SK-N-SH (cell line): Measurements from ENCODE around the gene EFNA3. TPM values are rescaled to one million over a fixed set of nuclear protein-coding genes. Genes with fewer than 3 reads are reported as not detected.

Source experiments
- CTCF ChIA-PET: fragments of 300-600, 350-600 bp; formaldehyde crosslinking; extraction: SDS; loops from one replicate; lab custom pipeline; 2021; lab: Yijun Ruan, JAX
- POLR2A ChIA-PET: fragments of 350-600 bp; sonication (Branson Sonifier 250); formaldehyde crosslinking; extraction: SDS; loops from one replicate; lab custom pipeline; 2020; ENCODE audit warnings: antibody characterized with exemption, inconsistent platforms; lab: Yijun Ruan, JAX
- DNase-seq: peaks from one replicate; pipeline ENCODE4 v3.0.0; 2012
- H2AFZ ChIP-seq: fragments of 200-600 bp; sonication (generic); 2 replicates; pipeline ENCODE4 v1.8.1; 2016; ENCODE audit warnings: antibody characterized with exemption, mild to moderate bottlenecking, low read depth
- H3F3A ChIP-seq: fragments of 200-600 bp; sonication (generic); replicated peaks from 2 replicates; pipeline ENCODE3; 2016; ENCODE audit warnings: antibody characterized with exemption, mild to moderate bottlenecking; ENCODE audit not compliant: insufficient read depth
- H3K27ac ChIP-seq, 2 experiments: fragments of 200-500 bp in 1 of 2; fragments of 200-600 bp in 1 of 2; sonication (Bioruptor generic) in 1 of 2; sonication (generic), shearing (Covaris generic) in 1 of 2; 2 replicates each; pipeline versions ENCODE4 v1.5.1 to v1.6.1; 2014 to 2016; ENCODE audit warnings: low read depth in 2 of 2, inconsistent platforms in 1 of 2, low read length in 1 of 2, mild to moderate bottlenecking in 1 of 2, mixed read lengths in 1 of 2
- H3K27me3 ChIP-seq: fragments of 200-600 bp; sonication (generic), shearing (Covaris generic); 2 replicates; pipeline ENCODE4 v1.6.1; 2016; ENCODE audit warnings: mixed run types; ENCODE audit not compliant: insufficient read depth
- H3K36me3 ChIP-seq, 2 experiments: fragments of 200-500 bp in 1 of 2; fragments of 200-600 bp in 1 of 2; sonication (Bioruptor generic) in 1 of 2; sonication (generic) in 1 of 2; replicated peaks in 1 of 2; 2 replicates each; pipeline versions ENCODE3 to v1.5.1; 2014 to 2016; ENCODE audit warnings: low read length in 1 of 2, mild to moderate bottlenecking in 1 of 2; ENCODE audit not compliant: insufficient read depth in 2 of 2, control insufficient read depth in 1 of 2
- H3K4me1 ChIP-seq, 2 experiments: fragments of 200-500 bp in 1 of 2; fragments of 200-600 bp in 1 of 2; sonication (Bioruptor generic) in 1 of 2; sonication (generic), shearing (Covaris generic) in 1 of 2; 2 replicates each; pipeline versions ENCODE4 v1.5.1 to v1.6.1; 2014 to 2016; ENCODE audit warnings: low read depth in 1 of 2, low read length in 1 of 2, mixed run types in 1 of 2; ENCODE audit not compliant: insufficient read depth in 2 of 2, control insufficient read depth in 1 of 2
- H3K4me2 ChIP-seq: fragments of 200-600 bp; sonication (generic), shearing (Covaris generic); 2 replicates; pipeline ENCODE4 v1.6.1; 2017; ENCODE audit warnings: mixed run types
- H3K4me3 ChIP-seq, 2 experiments: fragments of 200-500 bp in 1 of 2; fragments of 200-600 bp in 1 of 2; sonication (Bioruptor generic) in 1 of 2; sonication (generic), shearing (Covaris generic) in 1 of 2; 2 replicates each; pipeline versions ENCODE4 v1.5.1 to v1.8.1; 2014 to 2016; ENCODE audit warnings: low read depth in 2 of 2, inconsistent platforms in 1 of 2, low read length in 1 of 2, mild to moderate bottlenecking in 1 of 2, mixed read lengths in 1 of 2, moderate library complexity in 1 of 2
- H3K79me2 ChIP-seq: fragments of 200-600 bp; sonication (generic); 2 replicates; pipeline ENCODE4 v1.8.1; 2017; ENCODE audit warnings: mild to moderate bottlenecking; ENCODE audit not compliant: insufficient read depth
- H3K9ac ChIP-seq: fragments of 200-600 bp; sonication (generic); 2 replicates; pipeline ENCODE4 v1.6.1; 2017; ENCODE audit warnings: mixed run types
- H3K9me2 ChIP-seq: fragments of 200-600 bp; sonication (generic); 2 replicates; pipeline ENCODE4 v1.6.1; 2017; ENCODE audit warnings: mixed run types
- H3K9me3 ChIP-seq: fragments of 200-600 bp; sonication (generic); 2 replicates; pipeline ENCODE4 v1.6.1; 2017; ENCODE audit warnings: mixed run types, mild to moderate bottlenecking, moderate library complexity
- H4K20me1 ChIP-seq: fragments of 200-600 bp; sonication (generic); 2 replicates; pipeline ENCODE4 v1.6.1; 2017; ENCODE audit warnings: mild to moderate bottlenecking, mixed run types; ENCODE audit not compliant: insufficient read depth
- CTCF ChIP-seq: fragments of 200-600 bp; sonication (generic); IDR thresholded peaks from 2 replicates; pipeline ENCODE4 v1.6.1; 2017; ENCODE audit warnings: antibody characterized with exemption, mild to moderate bottlenecking, moderate library complexity
- ELF1 ChIP-seq: IDR thresholded peaks from 2 replicates; pipeline ENCODE4 v1.4.0; 2012
- FOSL2 ChIP-seq: IDR thresholded peaks from 2 replicates; pipeline ENCODE4 v1.4.0; 2012; ENCODE audit warnings: low read depth, mild to moderate bottlenecking, moderate library complexity, borderline replicate concordance
- FOXJ3 ChIP-seq: sonication (generic); formaldehyde crosslinking; IDR thresholded peaks from 2 replicates; pipeline ENCODE4 v1.5.1; 2020; ENCODE audit warnings: mild to moderate bottlenecking, missing genetic modification reagents
- FOXM1 ChIP-seq: IDR thresholded peaks from 2 replicates; pipeline ENCODE4 v1.4.0; 2012; ENCODE audit warnings: low read depth, mild to moderate bottlenecking
- GABPA ChIP-seq: IDR thresholded peaks from 2 replicates; pipeline ENCODE4 v1.4.0; 2012; ENCODE audit warnings: low read depth, mild to moderate bottlenecking
- JUND ChIP-seq: IDR thresholded peaks from 2 replicates; pipeline ENCODE4 v1.4.0; 2012
- MEF2A ChIP-seq: IDR thresholded peaks from 2 replicates; pipeline ENCODE4 v1.4.0; 2012; ENCODE audit warnings: low read depth, borderline replicate concordance
- POLR2AphosphoS5 ChIP-seq: IDR thresholded peaks from 2 replicates; pipeline ENCODE4 v1.6.1; 2012; ENCODE audit warnings: low read depth, low read length
- RAD21 ChIP-seq: IDR thresholded peaks from 2 replicates; pipeline ENCODE4 v1.6.1; 2012; ENCODE audit warnings: mild to moderate bottlenecking, low read length
- RFX5 ChIP-seq: IDR thresholded peaks from 2 replicates; pipeline ENCODE4 v1.6.1; 2012; ENCODE audit warnings: mild to moderate bottlenecking, improper control_type of control experiment, low read length
- RXRA ChIP-seq: IDR thresholded peaks from 2 replicates; pipeline ENCODE4 v1.4.0; 2012; ENCODE audit warnings: low read depth, mild to moderate bottlenecking, borderline replicate concordance
- SIN3A ChIP-seq: IDR thresholded peaks from 2 replicates; pipeline ENCODE4 v1.6.1; 2012; ENCODE audit warnings: low read depth, mild to moderate bottlenecking, low read length, moderate library complexity, borderline replicate concordance
- SMC3 ChIP-seq: IDR thresholded peaks from 2 replicates; pipeline ENCODE4 v1.6.1; 2012; ENCODE audit warnings: low read depth, low read length, improper control_type of control experiment
- TEAD4 ChIP-seq: IDR thresholded peaks from 2 replicates; pipeline ENCODE4 v1.4.0; 2012; ENCODE audit warnings: mild to moderate bottlenecking, borderline replicate concordance; ENCODE audit not compliant: insufficient read depth
- USF1 ChIP-seq: IDR thresholded peaks from 2 replicates; pipeline ENCODE4 v1.4.0; 2012; ENCODE audit warnings: low read depth, borderline replicate concordance
- WGBS: methylation state at CpG from one replicate; pipeline ENCODE4 v1.1.6; 2017; ENCODE audit warnings: low lambda C conversion rate; 5-methylcytosine and 5-hydroxymethylcytosine counted together
- polyA plus RNA-seq, 3 experiments: library from polyadenylated mRNA; depleted of rRNA; stranded (reverse); fragments of >200 nt; gene quantifications; 2 replicates each; pipeline ENCODE4 v1.2.3, GENCODE V29; 2012
- TF ChIP-seq, protein P1 (sequence below): IDR thresholded peaks from 2 replicates; pipeline ENCODE4 v1.4.0; 2012; ENCODE audit warnings: low read depth, borderline replicate concordance

EFNA3 gene
- polyA plus RNA-seq, 1 of the 3 experiments (the other 2 are of a cell fraction), result 6.0 TPM

GRCh38 chr1:155037043-155037442 is 41.6 kb upstream of the EFNA3 start:
- TF ChIP-seq SMC3, result no peak
- TF ChIP-seq MEF2A, result no peak
- H3K36me3 ChIP-seq, result no peaks in the 10 kb centered on the region
- H3K4me1 ChIP-seq, result no peaks in the 10 kb centered on the region
- H3F3A ChIP-seq, result no peaks in the 10 kb centered on the region
- DNase-seq, result no peak
- no peak overlapping the region for H2AFZ ChIP-seq
- CTCF ChIA-PET, result interaction anchor here (26.0 kb wide), 1 partner anchor 30 kb away, joined by 573 read pairs; the partner anchor contains the start of genes EFNA3 and EFNA4
- H3K9ac ChIP-seq, result no peak overlapping the region
- H3K9me2 ChIP-seq, result no peaks in the 10 kb centered on the region
- no peaks in the 10 kb centered on the region for H3K27me3 ChIP-seq
- H3K27ac ChIP-seq, result no peak overlapping the region
- H3K9me3 ChIP-seq, result no peaks in the 10 kb centered on the region
- POLR2A ChIA-PET, result no interaction called here
- H3K4me2 ChIP-seq, result no peak overlapping the region
- no peaks in the 10 kb centered on the region for H4K20me1 ChIP-seq
- WGBS, result 81% methylated on average over 3 of the region's 3 CpGs
- H3K4me3 ChIP-seq, result no peak overlapping the region
- no peaks in the 10 kb centered on the region for H3K79me2 ChIP-seq

DNA sequence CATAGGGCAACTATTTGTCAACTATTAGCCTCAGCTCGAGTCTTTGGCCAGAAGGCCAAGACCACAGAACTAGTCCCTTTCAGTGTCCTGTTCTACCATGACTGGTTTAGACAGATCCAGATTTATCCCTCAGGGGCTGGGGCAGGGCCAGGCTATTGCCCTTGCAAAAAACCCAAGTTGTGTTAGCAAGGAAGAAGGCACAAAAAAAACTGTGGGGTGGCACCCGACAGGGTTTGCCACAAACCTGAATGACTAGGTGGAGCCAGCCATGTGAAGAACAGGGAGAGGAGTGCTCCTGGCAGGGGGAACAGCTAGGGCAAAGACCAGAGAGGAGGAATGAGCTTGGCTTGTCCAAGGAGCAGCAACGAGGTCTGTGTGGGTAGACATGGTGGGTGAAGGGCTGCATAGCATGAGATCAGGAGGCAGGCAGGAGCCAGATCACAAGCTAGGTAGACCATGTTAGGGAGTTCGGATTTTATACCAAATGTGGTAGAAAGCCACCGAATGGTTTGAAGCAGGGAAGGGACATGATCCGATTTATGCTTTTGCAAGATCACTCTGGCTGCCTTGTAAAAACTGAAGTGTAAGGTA is 40.7 kb upstream of the EFNA3 start:
- H3K9me2 ChIP-seq, result no peaks in the 10 kb centered on the region
- no peaks in the 10 kb centered on the region for H3K36me3 ChIP-seq
- no peak overlapping the region for H3K4me2 ChIP-seq
- no peaks in the 10 kb centered on the region for H3F3A ChIP-seq
- no peaks in the 10 kb centered on the region for H4K20me1 ChIP-seq
- 76% methylated on average over 6 of the region's 6 CpGs for WGBS
- H3K9me3 ChIP-seq, result no peaks in the 10 kb centered on the region
- CTCF ChIA-PET, result interaction anchor here (0.6 to 26.0 kb wide), 5 partner anchors 21 to 52 kb away, joined by 3 to 573 read pairs (median 3); partner anchors contain the start of genes EFNA3 and EFNA4
- DNase-seq, result no peak
- no peaks in the 10 kb centered on the region for H3K4me1 ChIP-seq
- H3K27me3 ChIP-seq, result no peaks in the 10 kb centered on the region
- H3K27ac ChIP-seq, result no peak overlapping the region
- no peak overlapping the region for H2AFZ ChIP-seq
- H3K79me2 ChIP-seq, result no peaks in the 10 kb centered on the region
- H3K9ac ChIP-seq, result no peak overlapping the region
- POLR2A ChIA-PET, result no interaction called here
- TF ChIP-seq JUND (no peak), RXRA (no peak), SMC3 (no peak), TEAD4 (no peak), RFX5 (no peak), POLR2AphosphoS5 (no peak), FOXM1 (no peak), RAD21 (no peak), ELF1 (no peak), SIN3A (no peak), CTCF (no peak), FOXJ3 (no peak), USF1 (no peak), GABPA (no peak), FOSL2 (no peak)
- TF ChIP-seq, protein P1, sequence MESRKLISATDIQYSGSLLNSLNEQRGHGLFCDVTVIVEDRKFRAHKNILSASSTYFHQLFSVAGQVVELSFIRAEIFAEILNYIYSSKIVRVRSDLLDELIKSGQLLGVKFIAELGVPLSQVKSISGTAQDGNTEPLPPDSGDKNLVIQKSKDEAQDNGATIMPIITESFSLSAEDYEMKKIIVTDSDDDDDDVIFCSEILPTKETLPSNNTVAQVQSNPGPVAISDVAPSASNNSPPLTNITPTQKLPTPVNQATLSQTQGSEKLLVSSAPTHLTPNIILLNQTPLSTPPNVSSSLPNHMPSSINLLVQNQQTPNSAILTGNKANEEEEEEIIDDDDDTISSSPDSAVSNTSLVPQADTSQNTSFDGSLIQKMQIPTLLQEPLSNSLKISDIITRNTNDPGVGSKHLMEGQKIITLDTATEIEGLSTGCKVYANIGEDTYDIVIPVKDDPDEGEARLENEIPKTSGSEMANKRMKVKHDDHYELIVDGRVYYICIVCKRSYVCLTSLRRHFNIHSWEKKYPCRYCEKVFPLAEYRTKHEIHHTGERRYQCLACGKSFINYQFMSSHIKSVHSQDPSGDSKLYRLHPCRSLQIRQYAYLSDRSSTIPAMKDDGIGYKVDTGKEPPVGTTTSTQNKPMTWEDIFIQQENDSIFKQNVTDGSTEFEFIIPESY, result no peak
- H3K4me3 ChIP-seq, result no peak overlapping the region
